22Rv1 (cell line): ENCODE data around the gene C11orf86.
A peak's percentile ranks its signal among the peaks of the same experiment; 100 is the strongest.

Source experiments
- H3K27ac ChIP-seq: fragments of 450-650 bp; 2 replicates; pipeline ENCODE4 v1.5.1; 2017
- CTCF ChIP-seq: fragments of 450-650 bp; IDR thresholded peaks from 2 replicates; pipeline ENCODE4 v1.5.1; 2017; ENCODE audit warnings: mild to moderate bottlenecking
- ZFX ChIP-seq: fragments of 450-650 bp; IDR thresholded peaks from 2 replicates; pipeline ENCODE4 v1.6.1; 2017; ENCODE audit warnings: antibody characterized with exemption, borderline replicate concordance

Gene C11orf86

GRCh38 chr11:66975405-66976027 is 412 bp downstream of the C11orf86 start:
- no peak for TF ChIP-seq ZFX
- no peak for TF ChIP-seq CTCF
- H3K27ac ChIP-seq = no peak overlapping the region

DNA sequence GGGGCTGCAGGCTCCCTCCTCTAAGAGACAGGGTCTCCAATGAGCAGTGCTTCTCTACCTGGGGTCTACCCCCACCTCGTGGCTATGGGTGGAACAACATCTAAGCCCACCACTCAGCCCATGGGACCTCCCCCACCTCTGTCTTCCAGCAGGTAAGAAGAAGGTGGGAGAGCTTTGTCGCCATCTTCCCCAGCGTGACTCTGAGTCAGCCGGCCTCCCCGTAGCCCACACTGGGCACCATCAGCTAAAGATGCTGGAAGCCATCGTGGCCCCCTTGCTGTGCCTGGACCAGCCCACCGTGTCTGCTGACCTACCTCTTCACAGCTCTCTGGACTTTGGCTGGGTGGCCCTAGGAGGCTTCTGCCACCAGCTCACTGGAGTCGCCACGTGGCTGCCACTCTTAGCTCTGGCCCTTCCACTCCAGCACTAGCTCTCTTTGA is 944 bp downstream of the C11orf86 start:
- no peak for TF ChIP-seq ZFX
- peak; percentile 57 for TF ChIP-seq CTCF
- H3K27ac ChIP-seq = no peak overlapping the region

DNA sequence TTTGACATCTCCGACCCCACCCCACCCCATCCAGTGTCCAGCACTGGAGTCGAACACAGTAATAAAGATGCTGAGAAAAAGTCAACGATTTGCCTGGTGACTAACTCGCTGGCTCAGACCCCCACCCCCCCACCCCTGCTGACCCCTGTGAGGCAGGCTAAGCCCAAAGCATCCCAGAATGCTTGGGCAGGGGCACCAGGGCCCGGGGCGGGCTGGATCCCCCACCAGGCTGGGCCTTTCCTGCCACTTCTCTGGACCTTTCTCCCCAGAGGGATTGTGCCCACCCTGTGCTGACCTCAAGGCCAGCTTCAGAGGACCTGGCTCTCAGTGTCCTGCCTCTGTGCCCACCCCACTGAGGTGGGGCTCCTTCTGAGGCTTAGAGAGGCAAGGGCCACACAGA is 1.8 kb downstream of the C11orf86 start:
- no peak overlapping the region for H3K27ac ChIP-seq
- TF ChIP-seq CTCF (no peak), ZFX (no peak)

GRCh38 chr11:66978229-66978628 is 3.1 kb downstream of the C11orf86 start:
- TF ChIP-seq ZFX = no peak
- TF ChIP-seq CTCF = no peak
- H3K27ac ChIP-seq = no peak overlapping the region

DNA sequence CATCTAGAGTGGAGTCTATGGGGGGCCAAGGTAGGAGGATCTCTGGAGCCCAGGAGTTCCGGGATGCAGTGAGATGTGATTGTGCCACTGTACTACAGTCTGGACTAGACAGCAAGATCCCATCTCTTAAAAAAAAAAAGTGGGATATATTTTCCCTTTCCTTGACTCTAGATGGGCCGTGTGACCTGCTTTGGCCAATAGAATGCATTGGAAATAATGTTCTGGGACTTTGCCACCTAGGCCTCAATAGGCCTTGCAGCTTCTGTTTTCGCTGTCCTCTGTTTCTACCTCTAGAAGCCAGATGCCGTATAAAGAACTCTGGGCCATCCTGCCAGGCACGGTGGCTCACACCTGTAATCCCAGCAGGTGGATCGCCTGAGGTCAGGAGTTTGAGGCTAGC is 3.6 kb downstream of the C11orf86 start:
- no peak overlapping the region for H3K27ac ChIP-seq
- TF ChIP-seq CTCF (no peak), ZFX (no peak)

- no peak overlapping the region for H3K27ac ChIP-seq
- TF ChIP-seq ZFX (no peak), CTCF (no peak)
Measured at GRCh38 chr11:66979336-66979980, 4.4 kb downstream of the C11orf86 start.

DNA sequence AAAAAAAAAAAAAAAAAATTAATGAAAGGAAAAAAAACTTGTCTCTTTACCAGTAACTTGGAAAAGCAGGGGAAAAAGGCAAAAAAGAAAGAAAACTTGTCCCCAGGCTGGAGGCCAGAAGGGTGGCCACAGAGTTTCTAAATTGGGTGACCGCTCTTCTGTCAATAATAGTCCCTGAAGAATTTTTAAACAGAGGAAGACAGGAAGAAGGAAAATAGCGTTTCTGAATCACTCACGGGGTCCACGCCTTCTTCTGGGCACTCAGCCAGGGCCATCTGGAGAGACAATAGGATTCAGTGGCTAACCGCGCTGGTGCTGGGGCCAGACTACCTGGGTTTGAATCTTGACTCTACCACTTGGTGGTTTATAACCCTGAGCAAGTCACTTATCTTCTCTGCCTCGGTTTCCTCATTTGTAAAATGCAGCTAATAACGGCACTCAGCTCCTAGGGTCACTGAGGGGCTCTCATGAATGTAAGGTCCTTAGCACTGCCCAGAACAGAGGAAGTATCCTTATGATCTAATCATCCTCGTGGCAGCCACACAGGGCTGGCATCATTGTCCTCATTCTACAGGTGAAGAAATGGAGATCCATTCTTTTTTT is 7.0 kb downstream of the C11orf86 start:
- TF ChIP-seq ZFX = no peak
- no peak for TF ChIP-seq CTCF
- H3K27ac ChIP-seq = no peak overlapping the region
